ENCODE results near the gene MXRA8.

- TF ChIP-seq CTCF (IDR thresholded peaks at IDR 0.05), result no peak
- no peak for TF ChIP-seq POLR2A (IDR thresholded peaks at IDR 0.05)
- TF ChIP-seq POLR2AphosphoS5 (IDR thresholded peaks at IDR 0.05; ENCODE audit: insufficient read depth in 1 of 2, low read depth in 1 of 2), result no peak
Observed at GRCh38 chr1:1314237-1314586, 44.1 kb downstream of the MXRA8 start.

Data from vagina (tissue), 2 donors.